Measurements from ENCODE around the gene LEF1.

The LEF1 gene

GRCh38 chr4:108180513-108180912 is 11.8 kb upstream of the LEF1 start:
- DNase-seq (ENCODE audit: low read depth in 2 of 2), result no peak
- TF ChIP-seq, protein P1, sequence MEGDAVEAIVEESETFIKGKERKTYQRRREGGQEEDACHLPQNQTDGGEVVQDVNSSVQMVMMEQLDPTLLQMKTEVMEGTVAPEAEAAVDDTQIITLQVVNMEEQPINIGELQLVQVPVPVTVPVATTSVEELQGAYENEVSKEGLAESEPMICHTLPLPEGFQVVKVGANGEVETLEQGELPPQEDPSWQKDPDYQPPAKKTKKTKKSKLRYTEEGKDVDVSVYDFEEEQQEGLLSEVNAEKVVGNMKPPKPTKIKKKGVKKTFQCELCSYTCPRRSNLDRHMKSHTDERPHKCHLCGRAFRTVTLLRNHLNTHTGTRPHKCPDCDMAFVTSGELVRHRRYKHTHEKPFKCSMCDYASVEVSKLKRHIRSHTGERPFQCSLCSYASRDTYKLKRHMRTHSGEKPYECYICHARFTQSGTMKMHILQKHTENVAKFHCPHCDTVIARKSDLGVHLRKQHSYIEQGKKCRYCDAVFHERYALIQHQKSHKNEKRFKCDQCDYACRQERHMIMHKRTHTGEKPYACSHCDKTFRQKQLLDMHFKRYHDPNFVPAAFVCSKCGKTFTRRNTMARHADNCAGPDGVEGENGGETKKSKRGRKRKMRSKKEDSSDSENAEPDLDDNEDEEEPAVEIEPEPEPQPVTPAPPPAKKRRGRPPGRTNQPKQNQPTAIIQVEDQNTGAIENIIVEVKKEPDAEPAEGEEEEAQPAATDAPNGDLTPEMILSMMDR (IDR thresholded peaks at IDR 0.05; ENCODE audit: low read depth, low read length), result no peak
- no peak overlapping the region for H3K4me3 ChIP-seq (replicated peaks in 1 of 2; ENCODE audit: low read depth in 2 of 2, low read length in 2 of 2)

DNA sequence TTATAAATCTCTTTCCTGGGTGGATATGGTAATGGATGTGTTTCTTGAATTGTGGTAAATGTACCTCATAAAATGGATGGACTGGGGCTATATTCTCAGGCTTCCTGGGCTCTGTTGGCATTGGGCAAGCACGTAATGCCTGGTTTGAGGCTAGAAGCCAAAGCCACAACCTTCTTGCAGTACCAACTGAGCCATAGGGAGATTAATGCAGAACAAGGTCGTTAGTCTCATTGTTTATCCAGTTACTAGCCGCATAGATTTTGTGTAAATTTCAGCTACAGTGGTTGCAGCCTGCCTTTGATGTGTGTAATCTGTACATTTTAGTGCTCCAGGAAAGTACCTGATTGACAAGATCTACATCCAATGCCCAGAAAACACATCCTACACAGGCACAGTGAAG is 7.2 kb upstream of the LEF1 start:
- DNase-seq (ENCODE audit: low read depth in 2 of 2), result no peak
- H3K4me3 ChIP-seq (replicated peaks in 1 of 2; ENCODE audit: low read depth in 2 of 2, low read length in 2 of 2), result no peak overlapping the region
- TF ChIP-seq, protein P1 (IDR thresholded peaks at IDR 0.05; ENCODE audit: low read depth, low read length), result no peak

DNA sequence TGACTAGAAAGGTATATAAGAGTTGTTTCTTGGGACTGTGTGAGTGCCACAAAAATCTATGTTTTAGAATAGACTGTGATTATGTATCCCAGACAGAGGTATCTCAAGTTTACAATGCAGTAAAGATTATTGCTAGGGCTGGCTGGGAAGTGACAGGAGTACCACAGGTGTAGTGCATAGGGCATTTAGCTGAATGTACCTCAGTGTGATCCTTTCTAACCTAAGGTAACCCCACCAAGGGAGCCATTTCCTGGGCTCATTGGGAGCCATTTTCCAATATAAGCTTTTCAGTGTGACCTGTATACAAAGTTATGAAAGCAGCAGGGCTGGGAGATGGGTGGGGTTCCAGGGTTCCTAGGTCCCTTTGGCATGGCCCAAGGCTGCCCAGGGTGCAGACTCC is 6.1 kb upstream of the LEF1 start:
- TF ChIP-seq, protein P1 (IDR thresholded peaks at IDR 0.05; ENCODE audit: low read depth, low read length), result no peak
- H3K4me3 ChIP-seq (replicated peaks in 1 of 2; ENCODE audit: low read depth in 2 of 2, low read length in 2 of 2), result no peak overlapping the region
- no peak for DNase-seq (ENCODE audit: low read depth in 2 of 2)

- no peak for DNase-seq (ENCODE audit: low read depth in 2 of 2)
- TF ChIP-seq, protein P1 (IDR thresholded peaks at IDR 0.05; ENCODE audit: low read depth, low read length), result no peak
- peak overlapping the region; percentile 37 to 42 for H3K4me3 ChIP-seq (replicated peaks in 1 of 2; ENCODE audit: low read depth in 2 of 2, low read length in 2 of 2)
Measured at GRCh38 chr4:108173599-108174057, 4.9 kb upstream of the LEF1 start.

- peak; percentile 26 to 30 for DNase-seq (ENCODE audit: low read depth in 2 of 2)
- H3K4me3 ChIP-seq (replicated peaks in 1 of 2; ENCODE audit: low read depth in 2 of 2, low read length in 2 of 2), result peak overlapping the region; percentile 37 to 42
- TF ChIP-seq, protein P1 (IDR thresholded peaks at IDR 0.05; ENCODE audit: low read depth, low read length), result no peak
Measured at GRCh38 chr4:108172753-108173598, 4.2 kb upstream of the LEF1 start.

DNA sequence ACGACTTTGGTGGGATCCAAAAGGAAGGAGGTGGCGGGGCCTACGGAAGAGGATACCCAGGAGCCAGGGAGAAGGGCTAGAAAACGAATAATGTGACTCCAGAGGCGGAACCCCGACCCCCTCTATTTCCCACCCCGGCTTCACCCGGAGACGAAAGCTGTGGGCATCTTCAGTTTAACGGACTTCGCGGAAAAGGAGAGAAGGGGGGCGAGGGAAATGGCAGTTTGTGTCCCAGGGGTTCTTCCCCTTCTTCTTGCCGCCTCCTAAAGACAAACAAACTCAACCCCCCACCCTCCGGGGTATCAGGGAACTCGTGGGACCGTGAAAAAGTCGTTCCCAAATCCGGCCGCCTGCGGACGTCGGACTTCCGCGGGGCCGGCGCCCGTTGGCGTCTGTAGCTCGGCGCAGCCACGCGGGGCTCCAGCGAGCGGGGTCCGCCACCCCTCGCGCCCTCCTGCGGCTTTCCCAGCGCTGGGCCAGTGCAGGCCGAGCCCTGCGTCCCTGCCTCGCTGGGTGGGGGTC is 3.6 kb upstream of the LEF1 start:
- DNase-seq (ENCODE audit: low read depth in 2 of 2), result peak in 1 of 2 donors; percentile 3
- TF ChIP-seq, protein P1 (IDR thresholded peaks at IDR 0.05; ENCODE audit: low read depth, low read length), result no peak
- H3K4me3 ChIP-seq (replicated peaks in 1 of 2; ENCODE audit: low read depth in 2 of 2, low read length in 2 of 2), result no peak overlapping the region

All from cardiac fibroblast (primary cell).